HG03060 (cell line): Measurements from ENCODE around the gene CLCNKB.
"Not testable (repeated sequence)": the region's sequence is repeated elsewhere in the genome, so short reads cannot be mapped to it uniquely, and the experiment has no call there.

Experiments used
- ATAC-seq: cut with Tn5 transposase; IDR thresholded peaks from one replicate; pipeline ENCODE4 v1.9.1; 2021; ENCODE audit warnings: low read depth, moderate number of reproducible peaks; ENCODE audit not compliant: unreplicated experiment

CLCNKB gene

DNA sequence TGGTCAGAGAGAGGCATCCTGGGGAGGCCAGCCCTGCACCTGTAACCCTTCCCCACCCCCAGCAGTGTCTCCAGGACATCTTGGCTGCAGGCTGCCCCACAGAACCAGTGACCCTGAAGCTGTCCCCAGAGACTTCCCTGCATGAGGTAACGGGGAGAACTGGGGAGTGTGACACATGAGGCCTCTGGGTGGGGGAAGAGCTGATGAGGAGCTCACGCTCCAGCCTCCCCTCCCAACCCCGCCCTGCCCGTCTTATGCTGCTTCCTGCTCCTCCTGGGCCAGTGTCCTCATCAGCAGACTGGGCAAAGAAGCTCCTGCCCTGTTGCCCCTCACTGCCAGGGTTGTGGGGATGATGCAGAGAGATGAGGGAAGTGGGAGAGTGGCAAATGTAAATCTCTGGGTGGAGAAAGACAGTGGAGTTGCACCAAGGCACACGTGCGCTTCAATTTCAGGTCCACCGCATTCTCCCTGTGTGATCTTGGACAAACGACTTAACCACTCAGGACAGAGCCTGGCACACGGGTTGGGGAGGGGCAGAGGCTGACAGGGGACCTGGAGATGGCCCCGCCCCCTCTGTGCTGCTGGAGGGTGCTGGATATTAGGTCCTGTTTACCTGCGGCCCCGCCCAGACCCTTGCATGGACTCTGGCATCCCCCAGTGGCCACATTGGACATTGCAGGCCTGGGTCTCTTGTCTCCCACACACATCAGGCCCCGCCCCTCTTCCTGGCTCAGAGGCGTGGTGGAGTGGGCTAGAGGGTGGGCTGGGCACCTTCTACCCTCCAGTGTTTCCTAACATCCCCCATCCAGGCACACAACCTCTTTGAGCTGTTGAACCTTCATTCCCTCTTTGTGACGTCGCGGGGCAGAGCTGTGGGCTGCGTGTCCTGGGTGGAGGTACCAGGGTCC, 12.3 kb downstream of the CLCNKB start:
- ATAC-seq = no peak

DNA sequence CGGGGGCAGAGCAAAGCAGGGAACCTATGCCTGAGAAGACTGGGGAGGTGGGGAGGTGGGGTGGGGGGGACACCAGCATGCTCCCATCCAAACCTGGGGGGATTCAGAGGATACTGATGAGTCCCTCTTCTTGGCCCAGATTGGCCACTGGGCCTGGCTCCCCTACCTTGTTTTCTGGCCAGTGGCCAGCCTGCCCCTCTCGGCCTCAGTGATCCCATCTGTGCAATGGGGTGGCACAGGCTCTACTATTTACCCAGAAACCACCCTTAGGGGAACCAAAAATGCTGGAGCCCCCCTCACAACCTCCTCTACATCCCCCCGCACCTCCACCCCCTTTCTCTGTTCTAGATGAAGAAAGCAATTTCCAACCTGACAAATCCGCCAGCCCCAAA, 12.9 kb downstream of the CLCNKB start:
- not testable (repeated sequence) for ATAC-seq

DNA sequence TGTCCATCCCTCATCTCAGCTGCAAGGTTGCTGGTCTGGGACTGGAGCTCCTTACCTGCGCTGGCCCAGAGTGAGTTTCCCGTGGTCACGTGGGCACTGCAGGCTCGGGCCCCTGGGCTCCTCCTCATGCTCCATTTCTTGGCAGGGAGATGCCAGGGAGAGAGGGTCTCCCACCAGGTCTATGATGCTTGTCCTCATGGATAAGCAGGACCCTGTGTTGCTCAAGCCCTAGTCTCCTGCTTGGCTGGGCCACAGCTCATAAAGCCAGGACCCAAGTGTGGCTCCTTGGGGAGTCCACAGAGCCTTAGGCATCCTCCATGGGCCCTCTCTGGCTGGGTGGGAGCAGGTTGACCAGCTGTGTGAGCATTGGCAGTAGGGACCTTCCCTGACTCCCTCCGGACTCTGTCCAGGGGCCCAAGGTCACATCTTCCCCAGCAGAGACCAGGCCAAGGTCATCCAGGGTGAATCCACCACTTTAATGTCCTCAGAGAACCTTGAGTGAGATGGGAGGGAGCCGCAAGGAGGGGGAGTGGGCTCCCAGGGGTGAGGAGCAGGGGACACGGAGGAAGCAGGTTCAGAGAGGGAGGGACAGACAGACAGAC, 13.8 kb downstream of the CLCNKB start:
- not testable (repeated sequence) for ATAC-seq

DNA sequence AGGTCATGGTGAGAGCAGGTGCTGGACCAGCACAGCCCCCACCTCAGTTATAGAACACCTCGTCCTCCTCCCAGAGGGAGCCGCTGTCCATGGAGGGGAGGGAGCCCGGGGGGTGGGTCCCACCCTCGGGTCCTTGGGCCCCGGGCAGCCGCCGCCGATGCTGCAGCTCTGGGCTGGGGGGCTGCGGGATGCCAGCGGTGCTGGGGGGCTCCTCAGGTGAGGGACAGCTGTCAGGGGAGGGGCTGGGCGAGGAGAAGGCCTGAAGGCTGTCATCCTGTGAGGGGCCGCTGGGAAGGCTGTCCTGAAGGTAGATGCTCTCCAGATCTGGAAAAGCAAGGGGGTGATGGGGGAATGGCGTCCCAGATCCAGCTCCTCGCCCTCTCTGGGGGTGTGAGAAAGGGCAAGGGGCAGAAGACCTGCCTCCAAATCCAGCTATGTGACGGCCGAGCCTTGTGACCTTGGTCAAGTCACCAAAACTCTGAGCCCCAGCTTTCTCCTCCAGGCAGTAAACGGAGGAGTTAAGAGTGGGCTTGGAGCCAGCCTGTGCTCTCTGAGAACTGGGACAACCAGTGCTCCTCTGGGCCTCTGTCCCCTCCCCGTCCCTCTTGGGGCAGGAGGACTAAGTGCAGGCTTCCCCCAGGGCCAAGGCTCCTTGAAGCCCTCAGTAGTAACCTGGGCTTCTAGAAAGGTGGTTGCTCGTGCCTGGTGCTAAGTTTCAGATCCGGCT, 15.0 kb downstream of the CLCNKB start:
- ATAC-seq = not testable (repeated sequence)

DNA sequence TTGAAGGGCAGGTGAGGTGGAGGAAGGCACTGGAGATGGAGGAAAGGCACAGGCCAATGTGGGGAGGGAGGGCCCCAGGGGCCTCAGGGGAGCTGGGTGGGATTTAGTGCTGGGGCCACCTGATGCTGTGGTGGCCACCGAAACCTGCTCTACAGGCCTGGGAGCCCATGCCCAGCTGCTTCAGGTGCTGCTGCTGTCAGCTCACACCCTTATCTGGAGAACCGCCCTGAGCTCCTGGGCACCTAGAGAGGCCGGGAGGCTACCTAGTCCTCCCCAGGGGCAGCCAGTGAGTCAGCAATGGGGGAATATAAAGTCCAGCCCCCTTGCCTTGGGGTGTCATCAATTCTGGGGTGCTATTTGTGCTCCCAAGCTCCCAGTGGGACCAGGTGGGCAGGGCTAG, 17.7 kb downstream of the CLCNKB start:
- ATAC-seq = no peak

DNA sequence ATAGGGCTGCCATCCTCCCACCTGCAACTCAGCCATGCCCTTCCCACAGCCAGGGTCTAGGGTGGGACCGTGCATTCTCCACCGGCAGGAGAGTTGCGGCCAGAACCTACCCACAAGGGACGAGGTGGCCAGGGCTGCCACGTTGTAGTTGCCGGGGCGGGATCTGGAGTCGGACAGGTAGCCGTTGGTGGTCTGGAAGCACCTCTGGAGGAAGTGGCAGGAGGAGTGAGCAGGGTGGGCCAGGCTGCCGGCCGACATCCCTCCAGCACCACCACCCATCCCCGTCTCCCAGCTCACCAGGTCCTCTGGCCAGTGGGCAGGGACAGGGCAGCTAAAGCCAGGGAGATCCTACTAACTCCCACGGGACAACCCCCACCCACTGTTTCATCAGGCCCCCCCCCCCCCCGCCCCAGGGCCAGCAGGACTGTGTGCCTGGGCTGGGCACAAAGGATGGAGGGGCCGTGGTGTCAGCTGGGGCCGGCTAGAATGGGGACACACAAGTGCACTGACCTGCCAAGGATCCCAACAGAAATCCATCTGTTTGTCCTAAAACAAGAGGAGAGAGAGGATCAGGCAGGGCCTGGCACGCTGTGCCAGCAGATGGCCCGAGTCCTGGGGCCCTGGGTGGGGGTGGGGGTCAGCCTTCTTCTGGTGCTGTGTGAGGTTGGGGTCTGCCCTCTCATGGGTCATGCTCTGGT, 18.6 kb downstream of the CLCNKB start:
- ATAC-seq = not testable (repeated sequence)

DNA sequence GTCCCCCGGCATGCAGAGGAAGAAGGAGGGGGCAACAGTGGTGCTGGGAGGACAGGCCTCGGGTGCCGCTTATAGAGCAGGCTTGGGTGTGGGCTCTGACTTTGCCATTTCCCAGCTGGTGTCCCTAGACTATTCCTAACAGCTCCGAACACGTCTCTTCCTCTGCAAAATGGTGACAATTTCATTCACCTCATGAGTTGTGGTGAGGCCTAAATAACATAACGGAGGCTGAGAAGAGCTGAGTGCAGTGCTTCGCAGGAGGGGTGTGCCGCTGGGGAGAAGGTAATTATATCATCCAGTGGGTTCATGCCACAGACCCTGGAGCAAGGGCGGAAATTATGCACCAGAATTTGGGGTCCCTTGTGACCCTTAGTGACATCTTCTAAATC, 19.1 kb downstream of the CLCNKB start:
- ATAC-seq = not testable (repeated sequence)

DNA sequence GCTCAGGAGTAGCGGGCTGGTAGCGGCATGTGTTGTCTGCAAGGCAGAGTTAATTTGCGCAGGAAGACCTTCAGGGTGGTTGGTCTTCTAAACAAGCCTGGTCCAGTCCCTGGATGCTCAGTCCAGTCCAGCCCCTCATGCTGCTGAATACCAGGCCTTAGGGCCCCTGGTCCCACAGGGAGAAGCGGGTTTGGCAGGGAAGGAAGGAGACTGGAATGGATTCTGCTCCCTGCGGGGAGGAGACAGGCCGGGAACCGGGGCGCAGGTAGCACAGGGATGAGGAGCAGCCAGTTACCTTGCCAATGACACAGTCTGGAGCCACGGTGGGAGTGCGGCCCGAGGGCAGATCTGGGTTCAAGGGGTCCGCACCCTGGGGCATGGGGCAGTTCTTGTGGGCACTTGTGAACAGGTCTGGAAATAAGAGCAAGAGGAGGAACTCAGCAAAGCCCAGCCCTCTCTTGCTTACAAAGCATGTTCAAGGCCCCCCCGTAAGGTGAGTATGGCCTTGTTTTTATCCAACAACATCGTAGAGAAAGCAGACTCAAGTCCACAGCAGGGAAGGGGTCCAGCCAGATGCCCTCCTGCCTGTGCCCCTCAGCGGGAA, 19.7 kb downstream of the CLCNKB start:
- ATAC-seq = no peak

DNA sequence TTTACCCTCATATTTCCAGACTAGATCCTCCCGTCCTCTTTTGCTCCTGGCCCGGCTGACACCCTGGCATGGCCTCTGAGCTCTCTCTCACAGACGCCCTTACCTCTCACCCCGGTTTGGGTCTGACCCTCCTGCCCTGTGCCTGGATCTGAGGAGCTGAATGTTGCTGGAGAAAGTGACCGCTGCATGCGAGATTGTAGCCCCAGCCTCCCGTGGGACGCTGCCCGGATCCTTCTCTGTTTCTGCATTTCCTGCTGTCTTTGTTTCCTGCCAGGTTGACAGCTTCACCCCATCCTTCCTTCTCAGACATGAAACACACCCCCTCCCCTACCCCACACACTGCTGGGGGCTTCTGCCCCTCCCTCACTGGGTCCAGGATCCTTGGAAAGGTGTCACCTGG, 20.3 kb downstream of the CLCNKB start:
- no peak for ATAC-seq

DNA sequence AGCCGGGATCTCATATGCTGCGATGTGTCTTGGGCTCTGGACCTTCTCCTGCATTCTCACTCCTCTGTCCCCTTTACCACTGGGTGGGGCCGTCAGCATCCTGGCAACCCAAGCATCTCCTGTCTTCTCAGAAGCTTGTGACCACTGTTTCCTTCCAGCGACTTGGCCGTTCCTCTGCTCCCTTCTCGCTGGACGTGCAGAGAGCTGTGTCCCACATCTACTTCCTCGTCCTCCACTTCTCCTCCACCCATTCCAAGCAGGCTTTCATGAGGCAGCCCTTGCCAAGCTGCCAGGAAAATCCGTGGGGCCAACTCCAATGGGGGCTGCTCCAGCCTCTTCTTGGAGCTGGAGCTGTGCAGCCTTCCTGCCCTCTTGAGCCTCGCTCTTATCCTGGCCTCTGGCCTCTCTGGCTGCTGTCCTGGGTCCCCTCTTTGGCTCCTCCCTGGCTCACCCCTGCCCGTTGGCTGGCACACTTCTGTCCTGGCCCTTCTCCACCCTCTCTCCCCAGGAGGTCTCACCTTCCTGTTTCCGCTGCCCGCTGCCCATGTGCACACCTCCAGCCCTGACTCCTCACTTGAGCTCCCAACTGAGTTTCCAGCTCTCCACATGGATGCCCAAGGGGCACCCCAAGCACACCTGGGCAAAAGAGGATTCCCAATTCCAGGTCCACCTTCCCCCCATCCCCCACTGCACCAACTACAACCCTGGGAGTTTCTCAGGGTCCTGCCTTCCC, 21.1 kb downstream of the CLCNKB start:
- ATAC-seq = no peak

DNA sequence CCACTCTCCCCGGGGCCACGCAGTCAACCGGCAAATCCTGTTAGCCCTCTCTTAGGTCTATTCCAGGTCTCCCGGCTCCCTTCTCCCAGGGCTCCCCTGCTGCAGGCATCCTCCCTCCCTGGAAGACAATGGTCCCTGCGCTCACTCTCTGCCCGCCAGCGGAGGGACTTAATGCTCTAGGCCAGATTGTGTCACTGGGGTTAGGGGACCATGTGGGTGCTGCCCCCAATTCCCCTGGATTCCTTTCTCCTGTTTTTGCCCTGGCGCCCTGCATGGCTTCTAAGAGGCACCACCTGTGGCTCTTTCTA, 21.6 kb downstream of the CLCNKB start:
- no peak for ATAC-seq

DNA sequence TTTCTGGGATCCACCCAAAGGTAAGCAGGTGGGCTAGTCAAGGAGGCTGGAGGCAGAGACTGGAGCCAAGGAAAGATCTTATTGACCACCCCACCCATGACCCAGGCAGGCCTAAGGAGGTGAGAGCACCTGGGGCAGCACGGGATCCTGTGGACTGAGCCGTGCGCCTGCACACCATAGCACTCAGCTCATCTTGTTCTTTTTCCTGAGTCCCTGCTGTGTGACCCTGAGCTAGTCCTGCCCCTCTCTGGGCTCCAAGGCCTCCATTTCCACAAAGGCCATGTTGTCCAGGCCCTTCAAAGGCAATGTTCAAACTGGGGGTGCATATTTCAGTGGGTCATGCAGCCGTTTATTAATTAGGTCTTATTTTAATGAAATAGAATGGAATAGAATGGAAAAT, 22.7 kb downstream of the CLCNKB start:
- ATAC-seq = no peak

DNA sequence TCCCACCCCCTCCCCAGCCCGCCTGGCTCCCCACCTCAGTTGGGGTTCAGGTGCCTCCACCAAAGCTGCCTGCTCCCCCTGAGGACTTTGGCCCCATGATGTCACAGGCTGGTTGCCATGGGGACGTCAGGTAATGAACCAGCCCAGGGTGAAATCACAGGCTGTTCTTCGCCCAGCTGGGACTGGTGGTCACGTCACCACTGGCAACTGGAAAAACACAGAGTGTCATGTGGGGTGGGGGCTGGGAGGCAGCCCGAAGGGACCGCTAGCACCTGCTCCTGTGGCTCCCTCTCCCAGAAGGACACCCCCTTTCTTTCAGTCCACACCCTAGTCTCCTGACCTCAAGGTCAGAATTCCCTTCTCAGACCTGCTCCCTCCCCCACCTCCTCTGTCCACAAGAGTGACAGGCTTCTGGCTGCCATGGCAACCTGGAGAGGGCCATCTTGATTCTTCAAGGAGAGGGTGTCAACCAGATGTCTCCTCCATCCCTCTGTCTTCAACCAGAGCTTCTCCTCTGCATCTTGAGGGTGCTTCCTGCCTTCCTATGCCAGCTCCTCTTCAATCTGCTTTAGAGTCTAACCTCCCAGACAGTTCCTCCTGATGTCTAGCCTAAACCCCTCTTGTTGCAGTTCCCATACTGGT, 23.7 kb downstream of the CLCNKB start:
- ATAC-seq = no peak

DNA sequence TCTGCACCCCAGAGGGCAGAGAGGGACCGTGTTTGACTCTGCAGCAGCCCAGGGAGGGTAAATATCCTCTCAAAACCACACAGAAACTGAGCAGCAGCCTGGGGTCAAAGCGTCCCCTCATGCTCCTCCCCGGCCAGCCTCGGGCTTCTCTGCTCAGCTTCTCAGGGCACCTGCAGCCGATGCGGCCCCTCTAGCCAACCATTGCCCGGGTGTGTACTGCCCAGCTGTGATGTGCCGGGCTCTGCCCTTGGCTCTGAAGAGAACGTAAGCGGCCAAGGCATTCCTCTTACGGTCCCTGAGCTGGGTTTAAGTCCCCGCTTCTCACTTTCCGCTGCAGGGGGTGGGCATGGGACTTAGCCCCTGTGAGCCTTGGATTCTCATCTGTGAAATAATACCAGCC, 24.4 kb downstream of the CLCNKB start:
- no peak for ATAC-seq

DNA sequence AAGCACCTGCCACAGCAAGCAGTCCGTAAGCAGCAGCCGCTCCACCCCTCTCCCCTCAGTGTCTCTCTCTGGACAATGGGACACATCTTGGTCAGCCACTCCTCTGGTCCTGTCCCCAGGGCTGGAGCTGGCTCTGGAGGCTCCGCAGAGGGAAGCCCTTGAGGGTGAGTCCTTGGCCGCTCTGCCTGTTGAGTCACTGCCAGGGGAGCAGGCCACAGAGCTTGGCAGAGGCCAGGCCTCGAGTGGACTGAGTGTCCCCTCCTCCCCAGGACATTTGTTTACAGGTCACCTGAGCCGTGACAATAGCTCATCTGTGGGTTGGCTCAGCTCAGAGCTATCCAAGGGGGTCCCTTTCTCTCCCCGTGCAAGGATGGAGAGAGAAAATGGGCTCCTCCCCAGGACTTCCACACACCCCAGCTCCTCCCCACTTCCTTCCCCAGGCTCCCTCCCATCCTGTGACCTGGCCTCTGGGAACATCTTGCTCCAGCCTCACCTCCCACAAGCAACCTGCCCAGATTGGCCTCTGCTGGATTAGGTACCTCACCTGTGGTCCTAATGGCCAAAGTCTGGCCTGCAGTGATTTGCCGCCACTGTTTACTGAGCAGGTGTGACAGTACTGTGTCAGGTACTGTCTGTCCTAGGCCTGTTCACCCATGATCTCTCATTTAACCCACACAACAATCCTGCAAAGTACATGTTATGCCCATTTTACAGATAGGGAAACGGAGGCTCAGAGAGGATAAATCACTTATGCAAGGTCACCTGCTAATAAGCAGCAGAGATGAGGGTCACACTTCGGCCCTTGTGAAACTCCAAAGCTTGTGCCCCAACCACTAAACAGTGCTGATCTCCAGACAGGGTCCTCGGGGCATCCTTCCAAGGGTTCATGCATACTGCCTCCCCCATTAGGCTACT, 25.0 kb downstream of the CLCNKB start:
- no peak for ATAC-seq

DNA sequence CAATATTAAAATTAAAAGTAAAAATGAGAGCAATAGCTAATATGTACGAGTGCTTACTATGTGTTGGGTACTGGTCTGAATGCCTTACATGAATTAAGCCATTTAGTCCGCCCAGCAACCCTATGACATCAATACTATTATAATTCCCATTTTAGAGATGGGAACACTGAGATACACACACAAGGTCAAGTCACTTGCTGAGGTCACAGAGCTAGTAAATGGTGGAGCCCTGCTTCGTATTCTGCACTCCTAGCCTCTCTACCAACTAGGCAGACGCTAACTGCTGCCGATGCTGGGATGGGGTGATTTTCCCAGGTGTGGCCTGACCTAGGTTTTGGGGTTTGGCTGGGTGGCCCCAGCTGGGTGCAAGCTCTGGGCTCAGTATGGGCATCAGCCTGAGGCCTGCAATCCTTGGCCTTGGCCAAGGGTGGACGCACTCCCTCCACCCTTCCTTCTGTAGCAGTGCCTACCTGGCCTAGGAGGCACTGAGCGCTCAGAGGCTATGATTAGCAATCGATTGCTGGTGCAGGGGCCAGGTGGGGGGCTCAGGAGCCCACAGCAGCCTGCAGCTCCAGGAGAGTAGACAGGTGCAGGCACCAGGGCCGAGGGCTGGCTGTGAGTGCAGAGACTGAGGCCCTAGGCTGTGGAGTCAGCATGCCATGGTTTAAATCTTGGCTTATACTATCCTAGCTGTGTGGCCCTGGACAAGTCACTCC, 27.2 kb downstream of the CLCNKB start:
- ATAC-seq = no peak

DNA sequence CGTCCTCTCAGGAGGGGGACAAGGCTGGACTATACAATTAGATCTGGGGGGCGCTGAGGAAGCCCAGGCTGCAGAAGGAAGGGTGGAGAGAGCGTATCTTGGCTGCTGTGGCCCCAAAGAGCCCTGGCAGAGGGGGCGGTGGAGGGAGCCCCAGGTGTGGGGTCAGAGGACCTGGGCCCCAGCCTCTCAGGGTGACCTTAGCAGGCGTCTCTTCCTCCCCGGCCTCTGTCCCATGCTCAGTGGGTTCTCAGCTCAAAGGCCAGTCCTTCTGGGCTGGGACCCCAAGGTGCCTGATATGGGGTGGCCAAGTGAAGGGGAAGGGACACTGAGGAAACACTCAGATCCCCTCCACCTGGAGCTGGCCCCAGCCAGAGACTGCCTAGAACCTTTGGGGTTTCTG, 28.0 kb downstream of the CLCNKB start:
- ATAC-seq = no peak

DNA sequence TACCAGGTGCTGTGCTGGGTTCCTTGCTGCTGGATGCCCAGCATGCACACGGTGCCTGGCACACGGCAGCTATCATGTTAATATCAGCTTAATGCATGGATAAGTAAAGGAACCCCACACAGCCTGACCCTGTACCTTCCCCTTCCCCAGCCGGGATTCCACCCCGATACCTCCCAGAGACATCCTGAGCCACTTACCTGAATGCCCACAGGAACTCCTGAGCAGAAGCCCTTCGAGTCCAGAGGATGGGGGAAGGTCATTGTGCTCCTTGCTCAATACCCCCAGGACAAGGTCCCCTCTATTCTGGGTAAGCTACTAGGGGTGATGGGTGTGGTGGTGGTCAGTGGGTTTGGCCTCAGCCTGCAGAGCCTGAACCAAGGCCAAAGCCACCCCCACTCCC, 28.5 kb downstream of the CLCNKB start:
- ATAC-seq = no peak
